ENCODE data around the gene C9orf57.

Gene C9orf57

GRCh38 chr9:72038408-72038807 is 22.0 kb downstream of the C9orf57 start:
- no peaks in the 10 kb centered on the region for H3K27me3 ChIP-seq (ENCODE audit: insufficient read depth, low read depth)
- no peak overlapping the region for H3K27ac ChIP-seq
- H3K9ac ChIP-seq, result no peak overlapping the region
- no peaks in the 10 kb centered on the region for H3K36me3 ChIP-seq (ENCODE audit: insufficient read depth)
- H3K79me2 ChIP-seq (ENCODE audit: insufficient read depth, low read depth), result no peaks in the 10 kb centered on the region
- no peaks in the 10 kb centered on the region for H4K20me1 ChIP-seq (ENCODE audit: insufficient read depth)
- no peak overlapping the region for H2AFZ ChIP-seq (ENCODE audit: low read depth)
- H3K4me3 ChIP-seq (IDR thresholded peaks at IDR 0.05; ENCODE audit: insufficient read depth, low read depth, low read length), result no peak overlapping the region
- TF ChIP-seq CTCF (conservative IDR thresholded peaks at IDR 0.05; ENCODE audit: low read depth, low read length), result no peak
- no peaks in the 10 kb centered on the region for H3K4me1 ChIP-seq (ENCODE audit: low read depth, poor library complexity, severe bottlenecking)
- no peak overlapping the region for H3K4me2 ChIP-seq

DNA sequence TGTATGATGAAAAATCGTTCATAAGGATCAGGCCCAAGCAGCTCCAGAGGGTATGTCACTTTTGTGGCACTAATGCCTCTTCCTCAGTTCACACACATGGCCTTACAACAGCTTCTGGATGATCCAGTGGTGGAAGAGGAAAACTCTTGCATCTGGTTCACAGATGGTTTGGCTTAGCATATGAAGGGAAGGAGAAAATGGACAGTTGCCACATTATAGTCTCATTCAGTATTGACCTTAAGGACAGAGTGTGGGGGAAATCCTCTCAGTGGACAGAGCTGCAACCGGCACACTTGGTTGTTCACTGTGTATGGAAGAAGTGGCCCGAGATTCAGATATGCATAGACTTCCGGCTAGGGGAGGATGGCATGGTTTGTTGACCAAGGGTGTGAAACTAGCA is 22.8 kb downstream of the C9orf57 start:
- no peak for TF ChIP-seq CTCF (conservative IDR thresholded peaks at IDR 0.05; ENCODE audit: low read depth, low read length)
- Histone ChIP-seq H3K4me3 (IDR thresholded peaks at IDR 0.05; ENCODE audit: insufficient read depth, low read depth, low read length) (no peak overlapping the region), H3K36me3 (ENCODE audit: insufficient read depth) (no peaks in the 10 kb centered on the region), H4K20me1 (ENCODE audit: insufficient read depth) (no peaks in the 10 kb centered on the region), H2AFZ (ENCODE audit: low read depth) (no peak overlapping the region; the same call in 1 of the 2 replicates), H3K27ac (no peak overlapping the region), H3K9ac (no peak overlapping the region), H3K4me1 (ENCODE audit: low read depth, poor library complexity, severe bottlenecking) (no peaks in the 10 kb centered on the region), H3K27me3 (ENCODE audit: insufficient read depth, low read depth) (no peaks in the 10 kb centered on the region), H3K4me2 (no peak overlapping the region), H3K79me2 (ENCODE audit: insufficient read depth, low read depth) (no peaks in the 10 kb centered on the region)

DNA sequence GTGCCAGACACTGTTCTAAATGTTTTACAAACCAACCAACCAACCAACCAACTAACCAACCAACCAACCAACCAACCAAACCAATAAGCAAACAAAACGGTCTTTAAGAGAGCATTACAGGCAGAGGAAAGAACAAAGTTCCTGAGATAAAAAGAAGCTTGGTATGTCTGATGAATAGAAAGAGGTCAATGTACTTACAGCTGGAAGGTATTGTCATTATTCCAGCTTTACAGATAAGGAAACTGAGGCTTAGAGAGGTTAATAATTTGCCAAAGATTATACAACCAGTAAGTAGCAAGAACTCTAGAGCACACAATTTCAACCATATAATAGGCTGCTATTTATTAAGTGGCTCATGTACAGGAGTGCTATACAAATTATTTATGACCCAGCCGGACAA is 29.6 kb downstream of the C9orf57 start:
- Histone ChIP-seq H3K4me2 (no peak overlapping the region), H3K27me3 (ENCODE audit: insufficient read depth, low read depth) (no peaks in the 10 kb centered on the region), H3K27ac (no peak overlapping the region), H2AFZ (ENCODE audit: low read depth) (no peak overlapping the region), H3K4me1 (ENCODE audit: low read depth, poor library complexity, severe bottlenecking) (no peaks in the 10 kb centered on the region), H3K9ac (no peak overlapping the region), H3K4me3 (IDR thresholded peaks at IDR 0.05; ENCODE audit: insufficient read depth, low read depth, low read length) (no peak overlapping the region), H3K79me2 (ENCODE audit: insufficient read depth, low read depth) (no peaks in the 10 kb centered on the region), H4K20me1 (ENCODE audit: insufficient read depth) (no peaks in the 10 kb centered on the region), H3K36me3 (ENCODE audit: insufficient read depth) (no peaks in the 10 kb centered on the region)
- no peak for TF ChIP-seq CTCF (conservative IDR thresholded peaks at IDR 0.05; ENCODE audit: low read depth, low read length)

DNA sequence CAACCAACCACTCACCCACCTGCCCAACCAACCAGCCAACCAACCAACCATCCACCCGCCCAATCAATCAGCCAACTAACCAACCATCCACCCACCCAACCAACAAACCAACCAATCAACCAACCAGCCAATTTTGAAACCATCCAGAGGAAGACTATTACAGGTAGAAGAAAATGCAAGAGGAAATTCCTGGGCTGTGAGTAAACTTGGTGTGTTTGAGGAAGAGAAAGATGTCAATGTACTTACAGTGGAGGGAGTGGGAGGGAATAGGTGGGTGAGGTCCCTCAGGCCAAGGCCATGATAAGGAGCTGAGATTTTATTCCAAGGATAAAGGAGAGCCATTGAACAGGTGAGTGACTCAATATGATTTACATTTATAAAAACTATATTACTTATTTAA is 30.4 kb downstream of the C9orf57 start:
- Histone ChIP-seq H3K79me2 (ENCODE audit: insufficient read depth, low read depth) (no peaks in the 10 kb centered on the region), H3K27ac (no peak overlapping the region), H4K20me1 (ENCODE audit: insufficient read depth) (no peaks in the 10 kb centered on the region), H2AFZ (ENCODE audit: low read depth) (no peak overlapping the region), H3K4me2 (no peak overlapping the region), H3K4me1 (ENCODE audit: low read depth, poor library complexity, severe bottlenecking) (no peaks in the 10 kb centered on the region), H3K9ac (no peak overlapping the region), H3K27me3 (ENCODE audit: insufficient read depth, low read depth) (no peaks in the 10 kb centered on the region), H3K36me3 (ENCODE audit: insufficient read depth) (no peaks in the 10 kb centered on the region), H3K4me3 (IDR thresholded peaks at IDR 0.05; ENCODE audit: insufficient read depth, low read depth, low read length) (no peak overlapping the region)
- TF ChIP-seq CTCF (conservative IDR thresholded peaks at IDR 0.05; ENCODE audit: low read depth, low read length), result no peak

GRCh38 chr9:72025906-72026305 is 34.5 kb downstream of the C9orf57 start:
- Histone ChIP-seq H4K20me1 (ENCODE audit: insufficient read depth) (no peaks in the 10 kb centered on the region), H3K4me3 (IDR thresholded peaks at IDR 0.05; ENCODE audit: insufficient read depth, low read depth, low read length) (no peak overlapping the region), H3K36me3 (ENCODE audit: insufficient read depth) (no peaks in the 10 kb centered on the region), H3K27me3 (ENCODE audit: insufficient read depth, low read depth) (no peaks in the 10 kb centered on the region), H3K4me2 (no peak overlapping the region), H3K4me1 (ENCODE audit: low read depth, poor library complexity, severe bottlenecking) (no peaks in the 10 kb centered on the region), H3K27ac (no peak overlapping the region), H3K9ac (no peak overlapping the region), H2AFZ (ENCODE audit: low read depth) (no peak overlapping the region), H3K79me2 (ENCODE audit: insufficient read depth, low read depth) (no peaks in the 10 kb centered on the region)
- TF ChIP-seq CTCF (conservative IDR thresholded peaks at IDR 0.05; ENCODE audit: low read depth, low read length), result no peak
